A549 (cell line): ENCODE data around the gene CCL2.

ENCODE experiments used
- BCL3 ChIP-seq: fragments of >200 bp; sonication (Bioruptor Twin); formaldehyde crosslinking; IDR thresholded peaks from 3 replicates; pipeline ENCODE4 v1.6.1; 2016
- EP300 ChIP-seq, 2 experiments: fragments of >200 bp; sonication (Bioruptor Twin); formaldehyde crosslinking; IDR thresholded peaks; 2 replicates in 1 of 2; 3 replicates in 1 of 2; pipeline ENCODE4 v1.6.1; 2016 to 2017
- ESRRA ChIP-seq: fragments of 150-350 bp; IDR thresholded peaks from 2 replicates; pipeline ENCODE4 v1.6.1; 2014; ENCODE audit warnings: mild to moderate bottlenecking, low read length, borderline replicate concordance
- TF ChIP-seq, protein P1 (sequence below): fragments of 250-450 bp; sonication (Bioruptor Pico); IDR thresholded peaks from 2 replicates; pipeline ENCODE4 v1.5.0; 2021; ENCODE audit warnings: mild to moderate bottlenecking, moderate library complexity, borderline replicate concordance
- TF ChIP-seq, protein P2 (sequence below): fragments of >200 bp; sonication (Bioruptor Twin); formaldehyde crosslinking; IDR thresholded peaks from 3 replicates; pipeline ENCODE4 v1.5.1; 2016

GRCh38 chr17:34299956-34300577 is 45.0 kb downstream of the CCL2 start:
- TF ChIP-seq, protein P1, sequence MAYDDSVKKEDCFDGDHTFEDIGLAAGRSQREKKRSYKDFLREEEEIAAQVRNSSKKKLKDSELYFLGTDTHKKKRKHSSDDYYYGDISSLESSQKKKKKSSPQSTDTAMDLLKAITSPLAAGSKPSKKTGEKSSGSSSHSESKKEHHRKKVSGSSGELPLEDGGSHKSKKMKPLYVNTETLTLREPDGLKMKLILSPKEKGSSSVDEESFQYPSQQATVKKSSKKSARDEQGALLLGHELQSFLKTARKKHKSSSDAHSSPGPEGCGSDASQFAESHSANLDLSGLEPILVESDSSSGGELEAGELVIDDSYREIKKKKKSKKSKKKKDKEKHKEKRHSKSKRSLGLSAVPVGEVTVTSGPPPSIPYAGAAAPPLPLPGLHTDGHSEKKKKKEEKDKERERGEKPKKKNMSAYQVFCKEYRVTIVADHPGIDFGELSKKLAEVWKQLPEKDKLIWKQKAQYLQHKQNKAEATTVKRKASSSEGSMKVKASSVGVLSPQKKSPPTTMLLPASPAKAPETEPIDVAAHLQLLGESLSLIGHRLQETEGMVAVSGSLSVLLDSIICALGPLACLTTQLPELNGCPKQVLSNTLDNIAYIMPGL (CRISPR knock-in tag), result no peak
- no peak for TF ChIP-seq ESRRA
- TF ChIP-seq, protein P2, sequence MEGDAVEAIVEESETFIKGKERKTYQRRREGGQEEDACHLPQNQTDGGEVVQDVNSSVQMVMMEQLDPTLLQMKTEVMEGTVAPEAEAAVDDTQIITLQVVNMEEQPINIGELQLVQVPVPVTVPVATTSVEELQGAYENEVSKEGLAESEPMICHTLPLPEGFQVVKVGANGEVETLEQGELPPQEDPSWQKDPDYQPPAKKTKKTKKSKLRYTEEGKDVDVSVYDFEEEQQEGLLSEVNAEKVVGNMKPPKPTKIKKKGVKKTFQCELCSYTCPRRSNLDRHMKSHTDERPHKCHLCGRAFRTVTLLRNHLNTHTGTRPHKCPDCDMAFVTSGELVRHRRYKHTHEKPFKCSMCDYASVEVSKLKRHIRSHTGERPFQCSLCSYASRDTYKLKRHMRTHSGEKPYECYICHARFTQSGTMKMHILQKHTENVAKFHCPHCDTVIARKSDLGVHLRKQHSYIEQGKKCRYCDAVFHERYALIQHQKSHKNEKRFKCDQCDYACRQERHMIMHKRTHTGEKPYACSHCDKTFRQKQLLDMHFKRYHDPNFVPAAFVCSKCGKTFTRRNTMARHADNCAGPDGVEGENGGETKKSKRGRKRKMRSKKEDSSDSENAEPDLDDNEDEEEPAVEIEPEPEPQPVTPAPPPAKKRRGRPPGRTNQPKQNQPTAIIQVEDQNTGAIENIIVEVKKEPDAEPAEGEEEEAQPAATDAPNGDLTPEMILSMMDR, result no peak
- no peak for TF ChIP-seq EP300 (IDR thresholded peaks at IDR 0.05)
- no peak for TF ChIP-seq BCL3
